Vagina (tissue), 2 donors: ENCODE measurements around the gene NDUFV2.

Experiments
- POLR2A ChIP-seq, 2 donors: fragments of 450-650 bp; IDR thresholded peaks; one replicate each; pipeline ENCODE4 v1.6.1; 2017; ENCODE audit warnings: antibody characterized with exemption in 2 of 2, mild to moderate bottlenecking in 2 of 2, moderate library complexity in 2 of 2
- POLR2AphosphoS5 ChIP-seq, 2 donors: sonication (generic); formaldehyde crosslinking; IDR thresholded peaks; one replicate each; pipeline ENCODE4 v1.9.0; 2017; ENCODE audit warnings: antibody characterized with exemption in 2 of 2, mild to moderate bottlenecking in 2 of 2, low read depth in 1 of 2; ENCODE audit not compliant: insufficient read depth in 1 of 2
- TF ChIP-seq, protein P1 (sequence below), 3 experiments: fragments of 450-650 bp in 2 of 3; fragments of 200-600 bp in 1 of 3; sonication (generic) in 1 of 3; IDR thresholded peaks; one replicate each; pipeline ENCODE4 v1.5.1; 2017 to 2019; ENCODE audit warnings: antibody characterized with exemption in 3 of 3, mild to moderate bottlenecking in 2 of 3, moderate library complexity in 2 of 3

DNA sequence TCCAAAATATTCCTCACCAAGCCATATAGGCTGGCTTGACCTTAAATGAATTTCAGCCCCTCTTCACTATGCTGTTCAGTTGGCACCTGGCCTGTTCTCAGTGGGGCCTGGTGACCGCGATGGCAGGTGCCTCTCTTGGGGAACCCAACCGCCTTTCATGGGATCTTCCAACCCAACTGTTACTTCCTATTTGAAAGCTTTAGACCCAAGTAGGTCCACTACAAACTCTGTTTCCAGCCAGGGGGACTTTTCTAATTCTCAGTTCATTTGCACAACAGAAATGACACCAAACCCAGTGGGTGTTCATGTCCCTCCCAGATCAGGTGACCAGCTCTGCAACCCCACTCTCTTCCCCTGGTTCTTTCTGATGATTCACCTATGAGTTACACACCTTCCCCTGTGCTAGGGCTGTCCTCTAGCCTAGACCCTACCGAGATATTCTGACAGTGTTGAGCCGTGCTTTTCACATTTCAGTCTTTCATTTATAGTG lies 35.6 kb upstream of the NDUFV2 start:
- TF ChIP-seq, protein P1, sequence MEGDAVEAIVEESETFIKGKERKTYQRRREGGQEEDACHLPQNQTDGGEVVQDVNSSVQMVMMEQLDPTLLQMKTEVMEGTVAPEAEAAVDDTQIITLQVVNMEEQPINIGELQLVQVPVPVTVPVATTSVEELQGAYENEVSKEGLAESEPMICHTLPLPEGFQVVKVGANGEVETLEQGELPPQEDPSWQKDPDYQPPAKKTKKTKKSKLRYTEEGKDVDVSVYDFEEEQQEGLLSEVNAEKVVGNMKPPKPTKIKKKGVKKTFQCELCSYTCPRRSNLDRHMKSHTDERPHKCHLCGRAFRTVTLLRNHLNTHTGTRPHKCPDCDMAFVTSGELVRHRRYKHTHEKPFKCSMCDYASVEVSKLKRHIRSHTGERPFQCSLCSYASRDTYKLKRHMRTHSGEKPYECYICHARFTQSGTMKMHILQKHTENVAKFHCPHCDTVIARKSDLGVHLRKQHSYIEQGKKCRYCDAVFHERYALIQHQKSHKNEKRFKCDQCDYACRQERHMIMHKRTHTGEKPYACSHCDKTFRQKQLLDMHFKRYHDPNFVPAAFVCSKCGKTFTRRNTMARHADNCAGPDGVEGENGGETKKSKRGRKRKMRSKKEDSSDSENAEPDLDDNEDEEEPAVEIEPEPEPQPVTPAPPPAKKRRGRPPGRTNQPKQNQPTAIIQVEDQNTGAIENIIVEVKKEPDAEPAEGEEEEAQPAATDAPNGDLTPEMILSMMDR (IDR thresholded peaks at IDR 0.05): no peak
- TF ChIP-seq POLR2A (IDR thresholded peaks at IDR 0.05): no peak
- no peak for TF ChIP-seq POLR2AphosphoS5 (IDR thresholded peaks at IDR 0.05; ENCODE audit: insufficient read depth in 1 of 2, low read depth in 1 of 2)
